Mucosa of gallbladder (tissue), 1 donor: ENCODE results near the gene EIF4G3. TPM values are rescaled to one million over a fixed set of nuclear protein-coding genes. Genes with fewer than 3 reads are reported as not detected.
"Not testable (repeated sequence)": the region's sequence is repeated elsewhere in the genome, so short reads cannot be mapped to it uniquely, and the experiment has no call there.

Experiments used
- DNase-seq: peaks from one replicate; pipeline ENCODE4 v3.0.0-alpha.2; 2020; ENCODE audit warnings: low spot score
- total RNA-seq: library from RNA; stranded (reverse); gene quantifications from one replicate; pipeline ENCODE4 v1.2.1, GENCODE V29; 2021
- donor health status: DM: no; HTN: no; CAD: no.

EIF4G3 gene
- total RNA-seq, 1 donor from 2014 or later: 63.9 TPM

GRCh38 chr1:20830378-20830777 is 346.3 kb downstream of the EIF4G3 start:
- no peak for DNase-seq

GRCh38 chr1:20829946-20830345 is 346.8 kb downstream of the EIF4G3 start:
- no peak for DNase-seq

- DNase-seq: no peak
These were observed 347.2 kb downstream of the EIF4G3 start for GRCh38 chr1:20829531-20829930.

GRCh38 chr1:20823845-20824244 is 352.9 kb downstream of the EIF4G3 start:
- DNase-seq: no peak

- no peak for DNase-seq
These were observed 355.2 kb downstream of the EIF4G3 start for GRCh38 chr1:20821466-20821865.

- no peak for DNase-seq
These were observed 356.9 kb downstream of the EIF4G3 start for GRCh38 chr1:20819818-20820217.

GRCh38 chr1:20814534-20814871 is 362.2 kb downstream of the EIF4G3 start:
- no peak for DNase-seq

- DNase-seq: no peak
These were observed 364.8 kb downstream of the EIF4G3 start for GRCh38 chr1:20811916-20812315.

GRCh38 chr1:20793236-20793635 is 383.5 kb downstream of the EIF4G3 start:
- no peak for DNase-seq

- DNase-seq: no peak
These were observed 384.5 kb downstream of the EIF4G3 start for GRCh38 chr1:20792196-20792595.

GRCh38 chr1:20790785-20791184 is 385.9 kb downstream of the EIF4G3 start:
- no peak for DNase-seq

- DNase-seq: not testable (repeated sequence)
These were observed 387.1 kb downstream of the EIF4G3 start for GRCh38 chr1:20789598-20789997.

GRCh38 chr1:20787840-20788795 is 388.6 kb downstream of the EIF4G3 start:
- DNase-seq: no peak

- DNase-seq: peak; percentile 79
These were observed 389.5 kb downstream of the EIF4G3 start, which contains the start of gene HP1BP3 for GRCh38 chr1:20787029-20787839. HP1BP3 (minus strand) TSS chr1:20787307; CDS start chr1:20780440, 6,867 bp downstream.

- DNase-seq: peak; percentile 95
These were observed 390.3 kb downstream of the EIF4G3 start for GRCh38 chr1:20786253-20787028.

- DNase-seq: no peak
These were observed 390.8 kb downstream of the EIF4G3 start for GRCh38 chr1:20785907-20786252.

- no peak for DNase-seq
These were observed 401.0 kb downstream of the EIF4G3 start for GRCh38 chr1:20775700-20776099.

- no peak for DNase-seq
These were observed 404.9 kb downstream of the EIF4G3 start for GRCh38 chr1:20771780-20772179.

GRCh38 chr1:20770314-20771087 is 406.2 kb downstream of the EIF4G3 start:
- no peak for DNase-seq

- DNase-seq: no peak
These were observed 409.4 kb downstream of the EIF4G3 start for GRCh38 chr1:20767271-20767670.

- no peak for DNase-seq
These were observed 413.3 kb downstream of the EIF4G3 start for GRCh38 chr1:20763417-20763816.
